Umbilical cord (tissue), 2 donors: ENCODE results near the gene FAM186B. TPM values are rescaled to one million over a fixed set of nuclear protein-coding genes. Genes with fewer than 3 reads are reported as not detected.
"Not testable (repeated sequence)": the region's sequence is repeated elsewhere in the genome, so short reads cannot be mapped to it uniquely, and the experiment has no call there.

Source experiments
- DNase-seq: peaks from one replicate; pipeline ENCODE4 v3.0.0-alpha.2; 2015; ENCODE audit warnings: low spot score
- total RNA-seq: library from RNA; depleted of rRNA; stranded (reverse); fragments of >200 nt; gene quantifications from one replicate; pipeline ENCODE4 v1.2.3, GENCODE V29; 2014; ENCODE audit warnings: low replicate concordance; ENCODE audit not compliant: insufficient read depth

FAM186B gene
- total RNA-seq: not detected

- DNase-seq: not testable (repeated sequence)
These were observed at the start of gene FAM186B for GRCh38 chr12:49605539-49605938. Gene FAM186B (minus strand): TSS chr12:49605639. CDS start chr12:49605477, 162 bp downstream.

- DNase-seq: no peak
These were observed 49.3 kb upstream of the FAM186B start for GRCh38 chr12:49654715-49655114.

DNA sequence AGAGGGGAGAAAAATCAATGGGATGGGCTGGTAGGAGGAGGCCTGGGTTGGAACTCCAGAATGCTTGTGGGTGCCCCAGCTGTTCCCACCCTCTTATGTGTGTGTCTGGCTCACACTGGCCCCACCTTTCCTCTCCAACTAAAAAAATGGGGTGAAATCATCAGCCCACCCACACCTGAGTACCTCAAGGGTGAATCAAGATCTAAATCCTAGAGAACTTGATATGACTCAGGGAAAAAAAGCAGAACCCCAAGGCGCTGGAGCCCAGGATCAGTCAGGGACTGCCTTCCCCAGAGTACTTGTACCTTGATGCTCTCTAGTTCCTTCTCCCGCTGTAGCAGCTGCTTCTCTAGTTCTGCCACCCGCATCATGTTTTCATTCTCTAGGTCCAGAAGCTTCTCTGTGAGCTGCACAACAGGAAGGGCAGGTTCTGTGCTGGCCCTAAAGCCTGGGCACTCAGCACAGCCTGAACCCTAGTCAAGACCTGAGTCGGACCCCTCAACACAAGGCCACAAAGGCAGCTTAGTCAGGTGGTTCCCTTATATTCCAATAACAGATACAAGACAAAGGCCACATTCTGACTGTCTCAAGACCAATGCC lies 47.6 kb upstream of the FAM186B start:
- no peak for DNase-seq

DNA sequence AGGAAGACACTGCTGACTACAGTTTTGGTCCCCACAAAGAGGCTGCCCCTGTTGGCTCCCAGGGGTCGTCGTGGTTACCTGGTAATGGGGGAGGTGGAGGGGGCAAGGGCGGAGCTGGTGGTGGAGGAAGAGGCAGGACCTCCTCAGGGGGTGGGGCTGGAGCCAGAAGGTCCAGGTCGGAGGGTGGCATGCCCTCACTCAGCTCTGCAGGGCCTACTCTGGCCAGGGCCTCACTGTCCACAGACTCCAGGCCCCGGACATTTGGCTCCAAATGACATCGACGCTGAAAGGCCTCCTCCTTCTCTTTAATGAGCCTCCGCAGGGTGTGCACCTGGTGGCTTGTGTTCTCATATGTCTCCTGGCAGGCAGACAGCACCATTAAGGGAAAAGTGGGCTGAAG lies 46.4 kb upstream of the FAM186B start:
- no peak for DNase-seq

GRCh38 chr12:49649892-49650291 lies 44.5 kb upstream of the FAM186B start:
- no peak for DNase-seq

DNA sequence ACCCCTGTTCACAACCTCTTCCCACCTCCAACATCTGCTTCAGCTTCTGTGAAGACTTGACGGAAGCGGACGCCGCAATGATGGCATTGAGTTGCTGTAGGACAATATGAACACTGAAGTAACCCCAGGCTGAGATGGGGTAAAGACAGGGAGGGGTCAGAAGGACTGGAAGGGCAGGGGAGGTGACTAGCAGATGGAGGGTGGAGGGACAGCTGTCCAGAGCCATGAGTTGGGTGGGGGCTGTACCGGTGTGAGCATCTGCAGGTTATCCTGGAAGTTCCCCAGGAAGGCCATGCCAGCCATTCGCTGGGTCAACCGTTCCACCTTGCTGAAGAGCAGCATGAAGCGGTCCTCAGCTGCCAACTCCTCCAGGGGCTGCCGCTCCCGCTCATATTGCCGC lies 44.0 kb upstream of the FAM186B start:
- DNase-seq: no peak

- DNase-seq: no peak
These were observed 43.2 kb upstream of the FAM186B start for GRCh38 chr12:49648712-49649003.

GRCh38 chr12:49647827-49648711 lies 42.6 kb upstream of the FAM186B start:
- no peak for DNase-seq

DNA sequence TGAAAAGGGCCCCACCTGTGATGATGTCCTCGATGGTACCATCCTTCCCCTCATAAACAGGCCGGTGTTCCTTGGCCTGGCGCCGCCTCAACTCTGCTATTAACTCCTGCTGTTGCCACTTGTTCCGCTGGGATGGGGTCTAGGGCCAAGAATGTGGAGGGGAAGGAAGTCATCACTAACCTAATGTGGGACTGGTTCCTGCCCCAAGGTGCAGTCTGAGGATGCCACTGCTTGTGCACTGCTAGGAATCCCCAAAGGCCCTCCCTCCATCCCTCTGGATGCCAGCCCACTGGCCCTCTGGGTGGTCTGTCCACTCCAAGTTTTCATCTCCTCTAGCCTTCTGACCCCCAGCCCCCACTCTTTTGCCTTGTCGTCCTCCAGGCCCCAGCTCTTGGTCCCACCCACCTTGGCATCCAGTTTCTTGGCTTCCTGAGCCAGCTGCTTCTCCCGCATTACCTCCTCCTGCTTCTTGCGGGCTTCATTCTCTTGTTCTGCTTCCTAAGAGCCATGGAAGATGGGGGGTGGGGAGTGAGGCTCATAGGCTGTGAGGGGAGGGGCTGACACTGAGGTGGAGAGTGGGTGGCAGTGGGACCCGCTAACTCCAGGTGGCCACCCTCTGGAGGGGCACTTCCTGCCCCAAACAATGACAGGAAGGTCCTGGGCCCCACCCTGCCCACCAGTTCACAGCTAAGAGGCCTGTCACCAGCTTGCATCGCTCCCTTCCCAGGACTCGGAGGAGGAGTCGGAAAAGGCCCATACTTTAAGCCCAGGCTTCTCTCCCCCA lies 41.6 kb upstream of the FAM186B start:
- no peak for DNase-seq

DNA sequence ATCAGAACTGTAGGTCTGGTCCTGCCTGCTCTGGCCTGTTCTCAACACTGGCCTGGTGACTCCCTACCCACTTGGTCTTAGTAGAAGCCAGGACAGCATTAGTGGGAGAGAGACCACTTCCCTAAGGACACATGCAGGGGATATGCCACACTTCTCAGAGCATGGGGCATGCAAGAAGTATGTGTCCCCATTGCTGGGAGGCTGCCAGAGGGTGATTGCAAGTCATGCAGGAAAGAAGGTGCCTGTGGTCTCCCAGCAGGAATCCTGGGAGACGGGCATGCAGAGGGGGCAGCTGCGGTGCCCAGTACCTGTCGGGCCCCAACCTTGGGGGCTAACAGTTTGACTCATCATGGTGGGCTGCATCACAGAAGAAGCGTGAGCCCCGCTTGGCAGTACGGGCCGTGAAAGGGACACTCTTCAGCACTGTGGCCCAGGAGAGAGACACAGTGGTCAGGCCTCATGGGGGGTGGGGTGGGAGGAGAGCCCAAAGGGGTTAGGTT lies 40.9 kb upstream of the FAM186B start:
- no peak for DNase-seq

DNA sequence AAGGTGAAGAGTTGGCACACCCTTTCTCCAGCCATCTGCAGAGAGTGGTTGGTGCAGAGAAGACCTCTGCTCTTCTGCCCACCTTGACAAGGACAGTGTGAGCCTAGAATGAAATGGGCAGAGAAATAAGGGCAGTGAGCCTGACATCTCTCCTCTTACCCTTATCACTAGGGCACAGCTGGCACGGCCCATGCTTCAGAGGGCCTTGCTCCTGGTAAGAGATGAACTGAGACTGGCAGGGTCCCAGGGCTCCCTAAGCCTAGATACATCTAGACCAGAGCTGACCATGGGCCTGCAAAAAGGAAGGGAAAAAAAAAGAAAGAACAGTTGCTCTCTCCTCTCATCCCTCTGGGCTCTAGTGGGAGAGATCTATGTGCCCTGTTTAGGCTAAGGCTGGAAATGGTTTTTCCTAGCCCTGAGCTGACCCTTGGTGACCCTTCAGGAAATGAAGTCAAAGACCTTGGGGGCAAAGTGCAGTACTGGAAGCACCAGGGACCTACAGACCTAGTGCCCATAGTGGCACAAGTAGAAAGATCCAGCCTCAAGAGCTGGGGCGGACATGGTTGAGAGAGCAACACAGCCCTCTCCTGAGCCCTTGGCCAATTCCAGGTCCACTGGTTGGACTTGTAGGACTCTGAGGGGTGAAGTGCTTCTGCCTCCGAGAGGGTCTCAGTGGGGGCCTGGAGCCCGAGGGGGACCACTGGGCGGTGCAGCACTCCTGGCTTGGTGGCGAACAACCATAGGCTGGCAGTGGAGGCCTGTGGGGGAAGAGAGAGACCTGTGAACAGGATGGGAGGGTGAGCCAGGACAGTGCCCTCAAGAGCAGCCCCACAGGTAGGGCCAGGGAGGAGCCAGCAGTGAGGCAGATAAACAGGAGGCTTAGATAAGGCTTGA lies 40.0 kb upstream of the FAM186B start:
- no peak for DNase-seq

- DNase-seq: peak; percentile 80
These were observed 39.2 kb upstream of the FAM186B start for GRCh38 chr12:49644620-49644994.

DNA sequence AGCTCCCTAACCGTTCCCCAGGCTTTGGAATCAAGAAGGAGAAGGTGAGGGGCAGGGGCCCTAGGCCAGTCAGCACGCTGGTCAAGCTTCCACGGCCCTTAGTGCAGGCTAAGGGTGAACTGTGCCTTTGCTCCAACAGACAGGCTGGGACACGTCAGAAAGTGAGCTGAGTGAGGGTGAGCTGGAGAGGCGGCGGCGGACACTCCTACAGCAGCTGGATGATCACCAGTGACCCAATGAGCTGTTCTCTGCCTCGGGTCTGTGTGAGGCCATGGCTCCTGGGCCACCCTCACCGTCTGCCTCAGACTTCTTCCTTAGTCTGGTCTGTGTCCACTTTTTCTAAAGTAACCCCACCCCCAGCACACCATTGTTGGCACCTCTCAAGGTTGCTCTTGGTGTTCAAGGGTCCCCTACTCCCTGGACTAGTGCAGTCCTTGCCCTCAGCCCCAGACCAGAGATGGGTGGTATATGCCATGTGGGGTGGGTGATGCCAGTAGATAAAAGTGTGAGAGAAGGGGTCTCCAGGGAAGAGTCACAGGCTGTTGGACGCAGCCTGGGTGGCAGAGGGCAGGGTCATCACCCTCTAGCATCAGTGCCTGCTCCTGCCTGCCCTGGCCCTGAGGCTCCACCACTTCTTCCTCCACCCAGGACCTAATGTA lies 38.7 kb upstream of the FAM186B start:
- no peak for DNase-seq

- DNase-seq: no peak
These were observed 37.7 kb upstream of the FAM186B start for GRCh38 chr12:49643135-49643534.

- DNase-seq: no peak
These were observed 36.9 kb upstream of the FAM186B start for GRCh38 chr12:49642370-49642802.

- DNase-seq: no peak
These were observed 36.4 kb upstream of the FAM186B start for GRCh38 chr12:49641748-49642369.

DNA sequence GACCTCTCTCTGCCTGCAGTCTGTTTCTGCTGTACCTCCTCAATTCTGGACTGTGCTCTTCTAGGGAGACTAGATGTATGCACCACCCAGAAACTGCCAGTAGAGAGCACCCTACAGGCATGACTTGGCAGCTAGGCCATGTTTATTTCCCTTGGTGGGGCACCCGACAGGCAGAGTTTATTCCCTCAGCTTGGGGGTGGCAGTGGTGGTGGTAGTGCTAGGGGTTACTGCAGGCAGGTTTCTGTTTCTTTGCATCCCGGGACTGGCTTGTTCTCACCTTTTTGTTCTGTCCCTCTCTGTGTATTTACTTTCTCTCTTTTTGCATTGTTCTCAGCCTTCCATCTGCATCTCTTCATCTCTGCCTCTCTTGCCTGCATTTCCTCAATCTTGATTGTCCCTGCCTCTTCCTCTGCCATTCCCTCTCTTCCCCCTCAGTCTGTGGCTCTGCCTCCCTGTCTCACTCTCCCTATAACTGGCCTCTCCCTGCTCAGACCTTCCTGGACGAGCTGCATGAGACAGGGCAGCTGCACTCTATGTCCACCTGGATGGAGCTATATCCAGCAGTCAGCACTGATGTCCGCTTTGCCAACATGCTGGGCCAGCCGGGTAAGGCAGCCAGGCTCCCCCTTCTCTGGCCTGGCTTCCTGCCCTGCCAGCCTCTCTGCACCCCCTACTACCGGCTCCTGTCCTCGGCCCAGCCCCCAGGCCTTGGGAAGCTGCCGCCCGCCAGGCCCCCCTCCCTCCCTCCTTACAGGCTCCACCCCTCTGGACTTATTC lies 31.7 kb upstream of the FAM186B start:
- peak; percentile 81 for DNase-seq

GRCh38 chr12:49636574-49636973 lies 31.1 kb upstream of the FAM186B start:
- DNase-seq: no peak

DNA sequence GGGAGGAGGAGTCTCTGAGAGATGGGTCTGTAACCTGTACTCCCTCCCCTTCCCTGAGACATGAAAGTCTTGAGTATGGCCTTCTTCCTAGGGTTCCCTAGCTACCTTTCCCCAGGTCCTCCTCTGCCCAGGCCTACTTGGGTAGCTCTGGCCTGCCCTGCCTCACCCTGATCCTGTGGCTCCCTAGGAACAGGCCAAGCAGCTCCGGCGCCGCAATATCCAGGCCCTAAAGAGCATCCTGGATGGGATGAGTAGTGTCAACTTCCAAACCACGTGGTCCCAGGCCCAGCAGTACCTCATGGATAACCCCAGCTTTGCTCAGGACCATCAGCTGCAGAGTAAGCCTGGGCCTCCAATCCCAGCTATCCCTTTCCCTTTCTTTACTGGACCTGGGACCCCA lies 30.2 kb upstream of the FAM186B start:
- DNase-seq: no peak
